HG03432 (cell line): Measurements from ENCODE around the gene IFI35.
"Not testable (repeated sequence)": the region's sequence is repeated elsewhere in the genome, so short reads cannot be mapped to it uniquely, and the experiment has no call there.

Experiments used
- ATAC-seq: cut with Tn5 transposase; IDR thresholded peaks from one replicate; pipeline ENCODE4 v1.9.1; 2021; ENCODE audit warnings: mild to moderate bottlenecking, moderate library complexity; ENCODE audit not compliant: unreplicated experiment

IFI35 gene

GRCh38 chr17:43006639-43007551 lies at the start of gene IFI35:
Gene IFI35 (plus strand): TSS chr17:43006784. CDS start chr17:43006948, 164 bp downstream.
- ATAC-seq = peak; percentile 84

GRCh38 chr17:42964161-42964932 lies 42.2 kb upstream of the IFI35 start, which contains the start of gene AARSD1:
Gene AARSD1 (minus strand): TSS chr17:42964454. CDS start chr17:42964440, 14 bp downstream.
- peak; percentile 84 for ATAC-seq

- no peak for ATAC-seq
Observed at GRCh38 chr17:42967925-42968324, 38.7 kb upstream of the IFI35 start.

- ATAC-seq = no peak
Observed at GRCh38 chr17:42969001-42969581, 37.5 kb upstream of the IFI35 start.

- ATAC-seq = no peak
Observed at GRCh38 chr17:42971589-42971988, 35.0 kb upstream of the IFI35 start.

- ATAC-seq = not testable (repeated sequence)
Observed at GRCh38 chr17:42973323-42973722, 33.3 kb upstream of the IFI35 start.

- no peak for ATAC-seq
Observed at GRCh38 chr17:42975265-42975664, 31.3 kb upstream of the IFI35 start.

GRCh38 chr17:42975701-42976100 lies 30.9 kb upstream of the IFI35 start:
- not testable (repeated sequence) for ATAC-seq

GRCh38 chr17:42979511-42980273 lies 26.9 kb upstream of the IFI35 start, which contains the start of gene PTGES3L:
Gene PTGES3L (minus strand): TSS chr17:42980080. CDS start chr17:42980053, 27 bp downstream.
- peak; percentile 40 for ATAC-seq

- ATAC-seq = peak; percentile 77
Observed at GRCh38 chr17:42980274-42980765, 26.3 kb upstream of the IFI35 start, which contains the start of gene RUNDC1. Gene RUNDC1 (plus strand): TSS chr17:42980565. CDS start chr17:42980577, 12 bp downstream.

GRCh38 chr17:42980766-42981397 lies 25.7 kb upstream of the IFI35 start:
- peak; percentile 45 for ATAC-seq

GRCh38 chr17:42982266-42982665 lies 24.3 kb upstream of the IFI35 start:
- no peak for ATAC-seq

GRCh38 chr17:42985225-42985624 lies 21.4 kb upstream of the IFI35 start:
- no peak for ATAC-seq

GRCh38 chr17:42989141-42989540 lies 17.4 kb upstream of the IFI35 start:
- no peak for ATAC-seq

- no peak for ATAC-seq
Observed at GRCh38 chr17:42989726-42990652, 16.6 kb upstream of the IFI35 start.

GRCh38 chr17:42991471-42991870 lies 15.1 kb upstream of the IFI35 start:
- no peak for ATAC-seq

GRCh38 chr17:42992872-42993271 lies 13.7 kb upstream of the IFI35 start:
- ATAC-seq = no peak

GRCh38 chr17:42993913-42994312 lies 12.7 kb upstream of the IFI35 start:
- ATAC-seq = not testable (repeated sequence)
